ENCODE data around the gene PLAC8L1. TPM values are rescaled to one million over a fixed set of nuclear protein-coding genes. Genes with fewer than 3 reads are reported as not detected.

The PLAC8L1 gene
- total and polyA plus RNA-seq, 2 of the 4 experiments (the other 2 are of a cell fraction) = 0.27 TPM; not detected in 1

- DNase-seq (no peak), ATAC-seq (ENCODE audit: low read depth) (no peak)
- H3K4ac ChIP-seq (ENCODE audit: low read depth, low read length) = no peak overlapping the region
- H2AK9ac ChIP-seq (replicated peaks; ENCODE audit: low read depth, low read length, poor library complexity) = no peak overlapping the region
- no peaks in the 10 kb centered on the region for H4K20me1 ChIP-seq (ENCODE audit: insufficient read depth, low read length)
- no peak overlapping the region for H2AK5ac ChIP-seq (ENCODE audit: low read depth, low read length)
- CTCF ChIA-PET = no interaction called here
- in situ Hi-C loops (cut with MboI; ENCODE audit: low sequenced_read_pairs) (no loop called here), intact Hi-C loops (cut with micrococcal nuclease) (no loop called here), dilution Hi-C loops (cut with HindIII; ENCODE audit: low sequenced_read_pairs, unreplicated experiment) (no loop called here)
- H3K18ac ChIP-seq (ENCODE audit: low read depth, low read length) = no peak overlapping the region
- H2BK15ac ChIP-seq (ENCODE audit: low read depth, low read length) = no peak overlapping the region
- H2AFZ ChIP-seq (replicated peaks; ENCODE audit: low read length, poor library complexity) = peak overlapping the region; percentile 18
- H4K5ac ChIP-seq (ENCODE audit: low read depth, low read length) = no peak overlapping the region
- H3K56ac ChIP-seq (ENCODE audit: extremely low read depth, insufficient read depth, low read length) = no peak overlapping the region
- no peak overlapping the region for H3K27ac ChIP-seq (ENCODE audit: insufficient read depth, low read length)
- peaks cover 7% of the 10 kb centered on the region; the same call in 1 of the 2 replicates for H3K27me3 ChIP-seq (ENCODE audit: control insufficient read depth, insufficient read depth, low read length)
- no peaks in the 10 kb centered on the region for H3K9me1 ChIP-seq (ENCODE audit: insufficient read depth, low read length)
- 93% methylated on average over 5 of the region's 8 CpGs; no CpG with 5 or more reads in 1 of the 2 experiments for whole genome bisulfite sequencing, 2 experiments (ENCODE audit: extremely low coverage in 2 of 2, insufficient read length in 1 of 2)
- H2BK20ac ChIP-seq (ENCODE audit: low read depth, low read length) = no peak overlapping the region
- POLR2A ChIA-PET (ENCODE audit: unreplicated experiment) = no interaction called here
- no peak overlapping the region for H3K9ac ChIP-seq (ENCODE audit: low read depth, low read length)
- H3K4me1 ChIP-seq (ENCODE audit: control insufficient read depth, insufficient read depth, low read length) = no peaks in the 10 kb centered on the region
- H3K79me1 ChIP-seq (ENCODE audit: low read depth in 1 of 2, low read length in 2 of 2) = no peaks in the 10 kb centered on the region
- H2BK120ac ChIP-seq (ENCODE audit: low read depth, low read length) = no peak overlapping the region
- no peak overlapping the region for H3K4me3 ChIP-seq (ENCODE audit: insufficient read depth, low read depth, low read length)
- H3K4me2 ChIP-seq (ENCODE audit: low read depth, low read length) = no peak overlapping the region
- no peaks in the 10 kb centered on the region for H3K36me3 ChIP-seq (ENCODE audit: control insufficient read depth, insufficient read depth, low read length)
- BruUV-seq (replicated peaks) = no TSS peak
- H2BK5ac ChIP-seq (ENCODE audit: low read depth, low read length, poor library complexity, severe bottlenecking) = no peak overlapping the region
- no peaks in the 10 kb centered on the region for H3K9me3 ChIP-seq (ENCODE audit: control insufficient read depth, insufficient read depth, low read length)
- H3K14ac ChIP-seq (replicated peaks; ENCODE audit: low read depth, low read length) = no peak overlapping the region
- TF ChIP-seq FOS (IDR thresholded peaks at IDR 0.05; ENCODE audit: low read depth, low read length) (no peak), CHD1 (IDR thresholded peaks at IDR 0.05; ENCODE audit: low read depth, low read length) (no peak)
- TF ChIP-seq, protein P1, sequence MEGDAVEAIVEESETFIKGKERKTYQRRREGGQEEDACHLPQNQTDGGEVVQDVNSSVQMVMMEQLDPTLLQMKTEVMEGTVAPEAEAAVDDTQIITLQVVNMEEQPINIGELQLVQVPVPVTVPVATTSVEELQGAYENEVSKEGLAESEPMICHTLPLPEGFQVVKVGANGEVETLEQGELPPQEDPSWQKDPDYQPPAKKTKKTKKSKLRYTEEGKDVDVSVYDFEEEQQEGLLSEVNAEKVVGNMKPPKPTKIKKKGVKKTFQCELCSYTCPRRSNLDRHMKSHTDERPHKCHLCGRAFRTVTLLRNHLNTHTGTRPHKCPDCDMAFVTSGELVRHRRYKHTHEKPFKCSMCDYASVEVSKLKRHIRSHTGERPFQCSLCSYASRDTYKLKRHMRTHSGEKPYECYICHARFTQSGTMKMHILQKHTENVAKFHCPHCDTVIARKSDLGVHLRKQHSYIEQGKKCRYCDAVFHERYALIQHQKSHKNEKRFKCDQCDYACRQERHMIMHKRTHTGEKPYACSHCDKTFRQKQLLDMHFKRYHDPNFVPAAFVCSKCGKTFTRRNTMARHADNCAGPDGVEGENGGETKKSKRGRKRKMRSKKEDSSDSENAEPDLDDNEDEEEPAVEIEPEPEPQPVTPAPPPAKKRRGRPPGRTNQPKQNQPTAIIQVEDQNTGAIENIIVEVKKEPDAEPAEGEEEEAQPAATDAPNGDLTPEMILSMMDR (conservative IDR thresholded peaks at IDR 0.05; ENCODE audit: low read depth, low read length) = no peak
- H3K23ac ChIP-seq (ENCODE audit: low read depth, low read length) = no peak overlapping the region
- H4K8ac ChIP-seq (ENCODE audit: low read depth in 2 of 2, low read length in 2 of 2) = no peak overlapping the region
- no peak overlapping the region for H4K91ac ChIP-seq (ENCODE audit: insufficient read depth, low read depth, low read length)
These were observed 38.4 kb downstream of the PLAC8L1 start for GRCh38 chr5:146066968-146067367.

All from IMR-90 (cell line).